IMR-90 (cell line): ENCODE results near the gene SLC17A6. TPM values are rescaled to one million over a fixed set of nuclear protein-coding genes. Genes with fewer than 3 reads are reported as not detected.

Experiments used
- ATAC-seq: fragments of 200-7000 bp; cut with Tn5 transposase; 2 replicates; pipeline ENCODE4 v1.9.1; 2020; ENCODE audit warnings: low read depth, mild to moderate bottlenecking, moderate library complexity
- BruUV-seq: library from RNA; stranded (reverse); fragments of 400-500 nt; replicated peaks from 2 replicates; lab custom pipeline; 2021; lab: Mats Ljungman, UMichigan
- CTCF ChIA-PET: fragments of 300-600 bp; formaldehyde crosslinking; extraction: SDS; loops from one replicate; lab custom pipeline; 2021; ENCODE audit warnings: antibody characterized with exemption; lab: Yijun Ruan, JAX
- POLR2A ChIA-PET: fragments of 300-600 bp; sonication (Branson Sonifier 250); formaldehyde crosslinking; loops from one replicate; lab custom pipeline; 2022; ENCODE audit warnings: antibody characterized with exemption; ENCODE audit not compliant: unreplicated experiment; lab: Charles Lee
- DNase-seq: peaks from one replicate; pipeline ENCODE4 v3.0.0; 2013
- H2AFZ ChIP-seq: replicated peaks from 2 replicates; pipeline ENCODE3; 2013; ENCODE audit warnings: low read length, mild to moderate bottlenecking; ENCODE audit not compliant: poor library complexity
- H2AK5ac ChIP-seq: 2 replicates; pipeline ENCODE4 v1.6.1; 2013; ENCODE audit warnings: low read depth, low read length, inconsistent platforms
- H2AK9ac ChIP-seq: replicated peaks from 2 replicates; pipeline ENCODE3; 2013; ENCODE audit warnings: mild to moderate bottlenecking, low read depth, low read length, moderate library complexity; ENCODE audit not compliant: poor library complexity
- H2BK120ac ChIP-seq: 2 replicates; pipeline ENCODE4 v1.6.1; 2013; ENCODE audit warnings: low read depth, low read length, inconsistent platforms
- H2BK15ac ChIP-seq: 3 replicates; pipeline ENCODE4 v1.6.1; 2013; ENCODE audit warnings: low read depth, low read length, inconsistent platforms
- H2BK20ac ChIP-seq: 2 replicates; pipeline ENCODE4 v1.6.1; 2013; ENCODE audit warnings: low read depth, mild to moderate bottlenecking, inconsistent platforms, low read length, moderate library complexity
- H2BK5ac ChIP-seq: 2 replicates; pipeline ENCODE4 v1.6.1; 2013; ENCODE audit warnings: mild to moderate bottlenecking, low read depth, low read length, inconsistent platforms; ENCODE audit not compliant: poor library complexity, severe bottlenecking
- H3K14ac ChIP-seq: replicated peaks from 2 replicates; pipeline ENCODE4 v1.6.1; 2013; ENCODE audit warnings: low read depth, low read length, inconsistent platforms
- H3K18ac ChIP-seq: 2 replicates; pipeline ENCODE4 v1.6.1; 2013; ENCODE audit warnings: low read depth, low read length, control low read depth
- H3K23ac ChIP-seq: 2 replicates; pipeline ENCODE4 v1.6.1; 2013; ENCODE audit warnings: low read depth, low read length, inconsistent platforms
- H3K27ac ChIP-seq: 2 replicates; pipeline ENCODE4 v1.5.1; 2013; ENCODE audit warnings: mild to moderate bottlenecking, control low read depth, low read length; ENCODE audit not compliant: insufficient read depth
- H3K27me3 ChIP-seq: 2 replicates; pipeline ENCODE4 v1.6.1; 2013; ENCODE audit warnings: low read length; ENCODE audit not compliant: control insufficient read depth, insufficient read depth
- H3K36me3 ChIP-seq: 2 replicates; pipeline ENCODE4 v1.6.1; 2013; ENCODE audit warnings: low read length, mixed read lengths; ENCODE audit not compliant: control insufficient read depth, insufficient read depth
- H3K4ac ChIP-seq: 2 replicates; pipeline ENCODE4 v1.6.1; 2013; ENCODE audit warnings: low read depth, low read length, inconsistent platforms
- H3K4me1 ChIP-seq: 2 replicates; pipeline ENCODE4 v1.6.1; 2013; ENCODE audit warnings: low read length, mixed read lengths; ENCODE audit not compliant: control insufficient read depth, insufficient read depth
- H3K4me2 ChIP-seq: 2 replicates; pipeline ENCODE4 v1.6.1; 2013; ENCODE audit warnings: low read depth, mild to moderate bottlenecking, control low read depth, low read length, moderate library complexity
- H3K4me3 ChIP-seq: 2 replicates; pipeline ENCODE4 v1.5.1; 2013; ENCODE audit warnings: low read depth, mild to moderate bottlenecking, control low read depth, low read length, moderate library complexity; ENCODE audit not compliant: insufficient read depth
- H3K56ac ChIP-seq: 2 replicates; pipeline ENCODE4 v1.6.1; 2013; ENCODE audit warnings: low read length, inconsistent platforms; ENCODE audit not compliant: insufficient read depth; ENCODE audit errors: extremely low read depth
- H3K79me1 ChIP-seq, 2 experiments: 2 replicates each; pipeline ENCODE4 v1.6.1; 2013; ENCODE audit warnings: low read length in 2 of 2, inconsistent platforms in 1 of 2, low read depth in 1 of 2
- H3K9ac ChIP-seq: 2 replicates; pipeline ENCODE4 v1.6.1; 2013; ENCODE audit warnings: low read depth, low read length, control low read depth
- H3K9me1 ChIP-seq: 2 replicates; pipeline ENCODE4 v1.6.1; 2013; ENCODE audit warnings: low read length, inconsistent platforms; ENCODE audit not compliant: insufficient read depth
- H3K9me3 ChIP-seq: 2 replicates; pipeline ENCODE4 v1.6.1; 2013; ENCODE audit warnings: low read length; ENCODE audit not compliant: control insufficient read depth, insufficient read depth
- H4K20me1 ChIP-seq: 2 replicates; pipeline ENCODE4 v1.6.1; 2013; ENCODE audit warnings: low read length, inconsistent platforms; ENCODE audit not compliant: insufficient read depth
- H4K5ac ChIP-seq: 2 replicates; pipeline ENCODE4 v1.6.1; 2013; ENCODE audit warnings: mild to moderate bottlenecking, low read depth, low read length, control low read depth
- H4K8ac ChIP-seq, 2 experiments: 2 replicates each; pipeline ENCODE4 v1.6.1; 2013; ENCODE audit warnings: low read depth in 2 of 2, low read length in 2 of 2, control low read depth in 1 of 2, inconsistent platforms in 1 of 2
- H4K91ac ChIP-seq: 2 replicates; pipeline ENCODE4 v1.6.1; 2013; ENCODE audit warnings: low read depth, low read length, inconsistent platforms; ENCODE audit not compliant: insufficient read depth
- CEBPB ChIP-seq: IDR thresholded peaks from 2 replicates; pipeline ENCODE4 v1.6.1; 2012; ENCODE audit warnings: low read depth, low read length, improper control_type of control experiment
- WGBS, 2 experiments: methylation state at CpG; one replicate each; pipeline versions ENCODE4 v1.1.5 to v1.1.7; 2013; ENCODE audit warnings: missing lambda C conversion rate in 2 of 2; ENCODE audit not compliant: insufficient read length in 1 of 2; ENCODE audit errors: extremely low coverage in 2 of 2; 5-methylcytosine and 5-hydroxymethylcytosine counted together
- dilution Hi-C: fragments of 300-500 bp; cut with HindIII; formaldehyde crosslinking; loops from one replicate; pipeline ENCODE4 v1.14.3; 2018; ENCODE audit warnings: low sequenced_read_pairs; ENCODE audit not compliant: unreplicated experiment
- in situ Hi-C: fragments of 300-500 bp; cut with MboI; formaldehyde crosslinking; loops from 3 replicates; pipeline ENCODE4 v1.14.3; 2019; ENCODE audit warnings: low sequenced_read_pairs, inconsistent platforms, mixed read lengths
- intact Hi-C: fragments of 100-400 bp; cut with micrococcal nuclease; formaldehyde crosslinking; loops from 2 replicates; pipeline ENCODE4 v1.10.0; 2022
- polyA plus RNA-seq, 3 experiments: library from polyadenylated mRNA; depleted of rRNA; stranded (reverse); fragments of >200 nt; gene quantifications; 2 replicates each; pipeline ENCODE4 v1.2.3, GENCODE V29; 2012; ENCODE audit warnings: low replicate concordance in 1 of 3
- total RNA-seq: library from RNA; depleted of rRNA; stranded (reverse); fragments of >200 nt; gene quantifications from 2 replicates; pipeline ENCODE4 v1.2.3, GENCODE V29; 2012

SLC17A6 gene
- total and polyA plus RNA-seq, 2 of the 4 experiments (the other 2 are of a cell fraction), result not detected

DNA sequence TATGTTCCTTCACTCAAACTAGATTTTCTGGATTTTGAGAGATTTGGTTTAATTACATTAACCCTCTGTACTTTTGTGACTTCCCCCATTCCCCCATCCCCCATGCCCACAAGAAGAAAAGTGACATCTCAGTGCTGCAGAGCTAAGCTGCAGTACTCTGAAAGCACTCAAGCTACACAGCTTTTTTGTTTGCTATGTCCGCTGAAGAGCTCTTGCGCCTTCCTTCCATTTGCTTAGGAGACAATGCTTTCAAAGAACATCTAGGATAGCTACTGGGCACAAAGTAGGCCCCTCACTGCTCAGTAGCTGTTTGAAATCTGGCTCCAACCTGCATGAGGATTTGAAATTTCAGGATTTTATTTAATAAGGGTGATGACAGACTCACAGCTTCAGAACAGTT lies 69.7 kb downstream of the SLC17A6 start:
- H3K4ac ChIP-seq, result no peak overlapping the region
- no peak overlapping the region for H2BK120ac ChIP-seq
- H3K9me1 ChIP-seq, result no peaks in the 10 kb centered on the region
- no peak overlapping the region for H2AFZ ChIP-seq
- H4K20me1 ChIP-seq, result no peaks in the 10 kb centered on the region
- no peak overlapping the region for H2BK5ac ChIP-seq
- no peak overlapping the region for H2BK20ac ChIP-seq
- no peaks in the 10 kb centered on the region for H3K27me3 ChIP-seq
- no CpG with 5 or more reads among the region's 2 CpGs for WGBS, 2 experiments
- H3K36me3 ChIP-seq, result no peaks in the 10 kb centered on the region
- no peak overlapping the region for H2AK9ac ChIP-seq
- H3K4me1 ChIP-seq, result no peaks in the 10 kb centered on the region
- H2BK15ac ChIP-seq, result no peak overlapping the region
- dilution Hi-C loops (no loop called here), in situ Hi-C loops (no loop called here), intact Hi-C loops (no loop called here)
- H3K4me3 ChIP-seq, result no peak overlapping the region
- DNase-seq, result no peak
- CTCF ChIA-PET, result no interaction called here
- POLR2A ChIA-PET, result no interaction called here
- no peak overlapping the region for H4K91ac ChIP-seq
- no peak overlapping the region for H2AK5ac ChIP-seq
- TF ChIP-seq CEBPB, result no peak
- BruUV-seq, result no TSS peak
- H3K18ac ChIP-seq, result no peak overlapping the region
- no peak overlapping the region for H3K9ac ChIP-seq
- H3K23ac ChIP-seq, result no peak overlapping the region
- no peak overlapping the region for H4K8ac ChIP-seq
- H3K56ac ChIP-seq, result no peak overlapping the region
- H3K79me1 ChIP-seq, result no peaks in the 10 kb centered on the region
- no peak overlapping the region for H4K5ac ChIP-seq
- no peak overlapping the region for H3K14ac ChIP-seq
- H3K27ac ChIP-seq, result no peak overlapping the region
- no peak overlapping the region for H3K4me2 ChIP-seq
- ATAC-seq, result no peak
- no peaks in the 10 kb centered on the region for H3K9me3 ChIP-seq
